Ovary (tissue), 9 donors: Measurements from ENCODE around the gene KRT6A. TPM values are rescaled to one million over a fixed set of nuclear protein-coding genes. Genes with fewer than 3 reads are reported as not detected.

ENCODE experiments used
- DNase-seq, 5 donors: peaks; one replicate each; pipeline ENCODE4 v3.0.0-alpha.2; 2019 to 2020
- H3K27ac ChIP-seq, 2 donors: fragments of 200-600 bp; one replicate each; pipeline versions ENCODE4 v1.5.1 to v1.8.0; 2019 to 2022
- H3K27me3 ChIP-seq: fragments of 200-600 bp; one replicate; pipeline ENCODE4 v1.8.0; 2022
- H3K36me3 ChIP-seq: fragments of 200-600 bp; sonication (generic); one replicate; pipeline ENCODE4 v1.5.1; 2019
- H3K4me1 ChIP-seq: one replicate; pipeline ENCODE4 v1.8.1; 2013; ENCODE audit warnings: mild to moderate bottlenecking, moderate library complexity; ENCODE audit not compliant: insufficient read depth
- H3K4me3 ChIP-seq: fragments of 200-600 bp; sonication (generic); one replicate; pipeline ENCODE4 v1.5.1; 2017
- H3K9me3 ChIP-seq, 2 donors: fragments of 200-600 bp in 1 of 2; sonication (generic) in 1 of 2; one replicate each; pipeline versions ENCODE4 v1.5.1 to v1.8.1; 2013 to 2019; ENCODE audit warnings: mild to moderate bottlenecking in 1 of 2, moderate library complexity in 1 of 2
- CTCF ChIP-seq, 3 donors: fragments of 450-650 bp in 2 of 3; fragments of 200-600 bp in 1 of 3; IDR thresholded peaks; one replicate each; pipeline versions ENCODE4 v1.5.1 to v1.8.0; 2016 to 2022; ENCODE audit warnings: antibody characterized with exemption in 3 of 3, mild to moderate bottlenecking in 1 of 3
- EP300 ChIP-seq: sonication (generic); formaldehyde crosslinking; IDR thresholded peaks from one replicate; pipeline ENCODE4 v1.6.1; 2017; ENCODE audit warnings: antibody characterized with exemption
- POLR2A ChIP-seq: fragments of 450-650 bp; IDR thresholded peaks from one replicate; pipeline ENCODE4 v1.6.1; 2017; ENCODE audit warnings: antibody characterized with exemption, mild to moderate bottlenecking, moderate library complexity
- WGBS, 3 donors: extraction: QIAGEN DNeasy Blood & Tissue Kit in 1 of 3; methylation state at CpG; one replicate each; pipeline versions ENCODE4 v1.1.5 to v1.1.7; 2013 to 2017; 5-methylcytosine and 5-hydroxymethylcytosine counted together
- intact Hi-C, 4 donors: fragments of 100-400 bp; cut with DNase I; formaldehyde crosslinking; loops; one replicate each; pipeline versions ENCODE4 v1.11.0 to v1.15.1; 2022 to 2023
- polyA plus RNA-seq, 2 donors: library from polyadenylated mRNA; stranded (reverse); fragments of 200-250 nt in 1 of 2; fragments of 350-450 nt in 1 of 2; fragmentation: Illumina TruSeq in 1 of 2; extraction: RNeasy Lipid Tissue Mini Kit (QIAGEN cat#74804) in 1 of 2; gene quantifications; one replicate each; pipeline ENCODE4 v1.2.3, GENCODE V29; 2013 to 2014
- total RNA-seq, 7 donors: library from RNA; depleted of rRNA in 2 of 7; stranded (reverse); fragments of >200 nt in 2 of 7; fragmentation: NEBNext Ultra II Directional in 3 of 7; extraction: Animal tissue kit (Norgen Biotek cat#: 25700) in 3 of 7; gene quantifications; one replicate each; pipeline versions ENCODE4 v1.1.0 to v1.2.4, GENCODE V29; 2016 to 2023
- donor health status: DM: no; HTN: no; CAD: no; lungs with moderate emphysema.
- donor health status: DM: no; HTN: no; CAD: no.
- donor health status: Bipolar disorder and iron deficiency.
- donor health status: DM: yes; HTN: yes; CAD: no.
- donor health status: DM: no; HTN: no; CAD: no.
- donor health status: DM: yes; HTN: yes; CAD: no.

Gene KRT6A
- total and polyA plus RNA-seq, 9 donors: 0.15 to 14.5 (median 1.1) TPM; not detected in 2

DNA sequence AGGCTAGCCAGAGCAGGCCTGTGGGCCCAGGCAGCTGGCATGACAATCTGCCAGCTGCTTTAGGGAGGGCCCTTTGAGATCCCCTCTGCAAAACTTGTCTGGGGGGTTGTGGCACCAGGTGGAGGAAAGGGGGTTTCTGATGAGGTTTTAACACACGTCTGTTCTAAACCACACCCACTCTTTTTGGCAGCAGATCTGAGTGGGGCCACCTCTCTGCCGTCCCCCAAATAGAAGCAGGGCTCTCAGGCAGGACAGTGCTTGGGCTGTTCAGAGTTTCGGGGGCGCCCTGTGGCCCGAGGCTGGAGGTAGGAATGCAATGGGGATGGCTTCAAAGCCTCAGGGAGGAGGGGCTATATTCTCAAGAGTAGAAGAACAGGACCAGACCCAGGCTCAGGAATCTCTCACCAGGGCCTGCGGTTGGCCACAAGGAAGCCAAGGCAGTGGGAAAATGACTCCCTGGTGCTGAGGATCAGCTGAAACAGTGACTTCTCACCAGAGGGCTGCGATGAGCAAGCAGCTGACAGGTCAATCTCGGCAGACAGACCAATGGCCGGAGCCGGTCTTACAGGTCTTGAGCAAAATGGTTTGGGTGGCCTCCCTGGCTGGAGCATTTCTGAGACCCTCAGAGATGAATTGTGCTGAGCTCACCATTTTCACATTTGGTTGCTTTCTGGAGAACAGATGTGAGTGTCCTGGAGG is 28.7 kb upstream of the KRT6A start:
- no peaks in the 10 kb centered on the region for H3K36me3 ChIP-seq
- intact Hi-C loops: no loop called here
- no peaks in the 10 kb centered on the region for H3K4me1 ChIP-seq
- H3K27me3 ChIP-seq: no peaks in the 10 kb centered on the region
- H3K9me3 ChIP-seq: no peaks in the 10 kb centered on the region
- TF ChIP-seq EP300 (no peak), POLR2A (no peak), CTCF (IDR thresholded peaks at IDR 0.05) (no peak)
- no peak for DNase-seq
- 67 to 80% (median 77%) methylated on average over 10 of the region's 10 CpGs for WGBS, 3 donors
- no peak overlapping the region for H3K27ac ChIP-seq
- H3K4me3 ChIP-seq: no peak overlapping the region

DNA sequence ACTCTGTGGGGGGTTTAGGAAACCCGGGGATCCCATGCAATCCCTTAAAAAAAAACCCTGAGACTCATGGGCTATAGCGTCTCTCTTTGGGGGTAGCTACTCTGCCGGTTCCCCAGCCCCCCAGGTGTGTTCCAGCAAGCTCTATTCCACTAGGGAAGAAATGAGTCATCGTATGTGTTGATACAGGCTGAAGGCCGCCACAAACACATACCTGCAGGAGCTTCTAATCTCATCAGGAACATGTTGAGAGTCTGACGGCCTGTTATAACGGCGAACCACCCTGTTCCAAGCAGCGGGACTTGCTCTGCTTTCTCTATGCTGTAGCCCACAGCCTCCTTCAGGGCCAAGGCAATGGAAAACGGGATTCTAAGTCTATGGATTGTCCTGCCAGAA is 28.1 kb upstream of the KRT6A start:
- no peak for TF ChIP-seq POLR2A
- TF ChIP-seq CTCF (IDR thresholded peaks at IDR 0.05): no peak
- no peak for TF ChIP-seq EP300
- H3K36me3 ChIP-seq: no peaks in the 10 kb centered on the region
- intact Hi-C loops: no loop called here
- DNase-seq: no peak
- no peak overlapping the region for H3K27ac ChIP-seq
- H3K27me3 ChIP-seq: no peaks in the 10 kb centered on the region
- H3K9me3 ChIP-seq: no peaks in the 10 kb centered on the region
- H3K4me1 ChIP-seq: no peaks in the 10 kb centered on the region
- 54 to 77% (median 71%) methylated on average over 10 of the region's 10 CpGs for WGBS, 3 donors
- no peak overlapping the region for H3K4me3 ChIP-seq

DNA sequence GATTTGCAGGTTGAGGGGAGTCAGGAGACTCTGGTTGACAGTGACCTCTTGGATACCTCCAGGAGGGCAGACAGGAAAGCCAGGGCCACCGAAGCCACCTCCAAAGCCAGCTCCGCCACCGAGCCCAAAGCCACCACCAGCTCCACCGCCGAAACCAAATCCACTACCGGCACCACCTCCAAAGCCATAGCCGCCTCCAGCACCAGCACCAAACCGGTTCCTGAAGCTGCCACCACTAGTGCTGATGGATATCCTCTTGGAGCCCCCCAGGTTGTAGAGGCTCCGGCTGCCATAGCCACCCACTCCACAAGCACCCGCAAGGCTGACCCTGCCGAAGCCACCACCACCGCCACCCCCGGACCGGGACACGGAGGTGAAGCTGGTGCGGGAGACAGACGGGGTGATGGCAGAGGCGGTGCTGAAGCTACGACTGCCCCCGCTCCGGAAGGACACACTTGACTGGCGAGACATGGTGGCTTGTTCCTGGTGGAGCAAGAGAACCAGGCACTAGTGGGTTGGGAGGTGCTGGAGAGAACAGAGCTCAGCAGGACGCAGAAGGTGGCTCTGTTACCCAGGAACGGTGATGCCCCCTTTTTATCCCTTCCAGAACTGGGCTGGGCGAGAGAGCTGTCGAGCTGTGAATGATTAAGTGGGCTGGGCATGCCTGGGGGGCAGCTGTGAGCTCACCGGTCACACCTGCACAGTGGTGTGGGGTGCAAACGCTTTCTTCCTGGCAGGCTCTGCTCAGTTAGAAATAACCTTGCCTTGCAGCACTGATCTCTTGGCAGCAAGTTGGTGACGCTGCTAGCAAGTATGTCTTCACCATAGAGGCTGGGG is 27.0 kb upstream of the KRT6A start, which contains the start of gene KRT5:
Gene KRT5, minus strand, starts transcription at position 569 of the 837 bp plus-strand sequence. Its CDS starts 98 bp downstream, at position 471.
- no peak for TF ChIP-seq CTCF (IDR thresholded peaks at IDR 0.05)
- TF ChIP-seq POLR2A: no peak
- TF ChIP-seq EP300: no peak
- 81 to 88% (median 82%) methylated on average over 29 of the region's 29 CpGs for WGBS, 3 donors
- DNase-seq: no peak
- Histone ChIP-seq H3K27ac (no peak within 1 kb of the TSS), H3K4me1 (no peaks in the 10 kb centered on the region), H3K9me3 (no peaks in the 10 kb centered on the region), H3K4me3 (no peak within 1 kb of the TSS), H3K36me3 (no peaks in the 10 kb centered on the region), H3K27me3 (no peaks in the 10 kb centered on the region)
- intact Hi-C loops: no loop called here

- Histone ChIP-seq H3K27me3 (no peaks in the 10 kb centered on the region), H3K4me1 (no peaks in the 10 kb centered on the region), H3K4me3 (no peak overlapping the region), H3K9me3 (no peaks in the 10 kb centered on the region), H3K36me3 (no peaks in the 10 kb centered on the region), H3K27ac (no peak overlapping the region)
- TF ChIP-seq POLR2A (no peak), CTCF (IDR thresholded peaks at IDR 0.05) (no peak)
- DNase-seq: no peak
- intact Hi-C loops: no loop called here
- 62 to 79% (median 71%) methylated on average over 3 of the region's 3 CpGs for WGBS, 3 donors
Measured at GRCh38 chr12:52519387-52519703, 26.3 kb upstream of the KRT6A start.
